GM18873 (cell line): Measurements from ENCODE around the gene TECTA.
"Not testable (repeated sequence)": the region's sequence is repeated elsewhere in the genome, so short reads cannot be mapped to it uniquely, and the experiment has no call there.

ENCODE experiments used
- ATAC-seq: cut with Tn5 transposase; IDR thresholded peaks from one replicate; pipeline ENCODE4 v1.9.1; 2021; ENCODE audit warnings: mild to moderate bottlenecking, moderate library complexity, moderate number of reproducible peaks; ENCODE audit not compliant: unreplicated experiment, low FRiP score

The TECTA gene

GRCh38 chr11:121226415-121227263 lies 125.6 kb downstream of the TECTA start:
- ATAC-seq = no peak

DNA sequence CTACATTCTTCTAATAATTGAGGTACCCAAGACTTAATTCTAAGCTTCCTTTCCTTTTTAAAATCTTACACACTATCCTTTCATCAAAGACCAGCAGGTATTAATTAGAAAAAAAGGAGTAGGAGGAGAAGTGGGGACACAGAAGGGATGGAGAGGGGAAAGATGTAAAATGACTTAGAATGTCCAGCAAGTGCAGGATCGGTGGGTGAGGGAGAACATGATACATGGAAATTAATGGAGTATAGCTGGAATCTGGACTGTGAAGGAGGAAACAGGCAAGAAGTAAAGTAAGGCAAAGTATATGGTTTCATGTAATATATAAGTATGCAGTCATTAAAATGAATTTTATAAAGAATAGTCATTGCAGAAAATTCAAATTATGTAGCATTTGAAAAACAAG lies 127.8 kb downstream of the TECTA start:
- no peak for ATAC-seq

- ATAC-seq = no peak
Observed at GRCh38 chr11:121229495-121230215, 128.6 kb downstream of the TECTA start.

DNA sequence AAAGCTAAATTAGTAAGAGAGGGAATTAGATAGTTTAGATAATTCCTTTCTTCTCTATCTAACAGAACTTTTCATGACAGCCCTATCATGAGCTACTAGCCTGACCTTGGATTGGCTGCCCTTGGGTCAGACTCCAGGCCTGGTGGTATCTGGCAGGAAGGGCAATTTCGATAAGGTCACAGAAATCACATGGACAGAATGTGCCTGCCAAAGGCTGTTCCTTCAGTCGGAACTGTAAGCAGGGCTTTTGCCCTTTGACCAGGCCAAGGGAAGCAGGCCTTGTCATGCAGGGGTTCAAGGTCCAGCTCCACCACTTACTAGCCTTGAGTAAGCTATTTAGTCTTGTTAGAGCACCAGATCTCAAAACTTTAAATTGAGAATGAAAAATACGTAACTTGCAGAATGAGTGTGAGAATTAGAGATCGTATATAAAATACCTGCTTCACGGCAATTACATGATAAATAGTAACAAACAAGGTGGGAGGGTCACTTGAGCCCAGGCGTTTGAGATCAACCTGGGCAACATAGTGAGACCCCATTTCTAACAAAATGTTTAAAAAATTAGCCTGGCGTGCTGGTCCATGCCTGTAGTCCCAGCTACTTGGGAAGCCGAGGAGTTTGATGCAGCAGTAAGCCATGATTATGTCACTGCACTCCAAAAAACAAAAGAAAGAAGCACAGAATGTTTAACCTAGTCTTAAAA lies 130.7 kb downstream of the TECTA start:
- ATAC-seq = no peak

- no peak for ATAC-seq
Observed at GRCh38 chr11:121235057-121235456, 134.0 kb downstream of the TECTA start.

GRCh38 chr11:121236115-121237001 lies 135.3 kb downstream of the TECTA start:
- ATAC-seq = no peak

DNA sequence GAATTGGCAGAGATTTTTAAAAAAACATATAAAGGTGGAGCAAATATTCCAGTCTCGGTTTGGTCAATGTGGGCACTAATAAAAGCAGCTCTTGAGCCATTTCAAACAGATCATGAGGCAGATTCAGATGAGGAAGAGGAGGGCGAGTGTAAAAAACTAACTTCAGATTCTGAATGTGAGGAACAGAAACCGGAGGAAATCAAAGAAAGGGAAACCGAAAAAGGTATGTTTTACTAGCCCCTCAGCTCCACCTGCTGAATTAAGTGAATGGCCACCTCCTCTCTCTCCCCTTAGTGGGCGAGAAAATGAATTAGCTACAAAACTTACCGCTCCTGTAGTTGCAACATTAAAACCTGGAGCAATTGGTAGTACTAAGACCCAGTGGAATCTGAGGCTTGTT lies 136.2 kb downstream of the TECTA start:
- ATAC-seq = not testable (repeated sequence)

DNA sequence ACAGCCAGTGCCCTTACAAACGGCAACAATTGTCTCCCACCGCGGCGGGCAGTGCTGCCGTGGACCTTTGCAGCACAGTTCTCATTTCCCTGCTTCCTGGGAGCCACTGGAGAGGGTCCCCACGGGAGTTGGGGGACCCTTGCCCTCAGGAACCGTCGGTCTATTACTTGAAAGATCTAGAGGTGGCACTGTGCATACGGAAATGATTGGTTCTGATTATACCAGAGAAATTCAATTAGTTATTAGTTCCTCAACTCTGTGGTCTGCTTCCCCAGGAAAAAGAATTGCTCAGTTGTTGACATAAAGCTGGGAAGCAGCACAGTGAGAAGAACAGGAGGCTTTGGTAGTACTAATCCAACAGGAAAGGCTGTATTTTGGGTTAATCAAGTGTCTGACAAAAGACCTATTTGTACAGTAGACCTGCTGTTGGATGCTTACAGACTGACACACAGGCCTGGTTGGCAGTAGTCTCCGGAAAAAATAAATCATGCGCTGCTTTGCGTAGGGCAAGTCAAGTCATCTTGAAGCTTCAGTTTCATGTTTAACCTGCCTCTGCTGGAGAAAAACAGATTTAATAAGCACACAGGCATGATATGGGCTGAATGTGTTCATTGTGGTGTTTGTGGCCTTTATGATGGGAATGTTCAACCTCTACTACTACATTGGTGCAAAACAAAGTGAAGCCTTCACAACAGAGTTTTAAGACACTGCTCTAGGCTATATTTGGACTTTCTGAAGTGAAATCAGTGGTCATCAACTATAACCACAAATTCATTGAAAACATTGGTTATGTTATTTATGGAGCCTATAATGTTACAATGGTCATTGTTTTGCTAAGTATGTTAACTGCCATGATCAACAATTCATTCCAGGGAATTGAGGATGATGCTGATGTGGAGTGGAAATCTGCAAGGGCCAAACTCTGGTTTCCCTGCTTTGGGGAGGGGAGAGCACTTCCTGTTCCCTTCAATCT lies 136.9 kb downstream of the TECTA start:
- no peak for ATAC-seq

DNA sequence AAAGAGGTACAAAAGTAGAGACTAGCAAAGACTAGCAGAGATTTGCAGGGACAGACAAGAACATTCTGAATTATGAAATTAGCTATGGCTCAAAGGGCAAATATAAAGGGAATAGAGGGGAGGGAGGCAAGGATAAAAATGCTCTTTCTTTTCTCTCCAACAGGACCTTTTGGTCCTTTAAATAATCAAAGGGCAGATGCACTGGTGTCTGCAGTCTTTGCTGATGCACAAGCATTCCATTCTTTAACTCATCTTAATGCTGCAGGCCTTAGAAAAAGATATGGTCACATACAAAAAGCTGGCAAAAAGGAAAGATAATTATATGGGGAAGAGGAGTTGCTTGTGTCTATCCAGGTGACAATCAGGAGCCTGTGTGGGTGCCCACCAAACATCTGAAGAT lies 137.9 kb downstream of the TECTA start:
- no peak for ATAC-seq

DNA sequence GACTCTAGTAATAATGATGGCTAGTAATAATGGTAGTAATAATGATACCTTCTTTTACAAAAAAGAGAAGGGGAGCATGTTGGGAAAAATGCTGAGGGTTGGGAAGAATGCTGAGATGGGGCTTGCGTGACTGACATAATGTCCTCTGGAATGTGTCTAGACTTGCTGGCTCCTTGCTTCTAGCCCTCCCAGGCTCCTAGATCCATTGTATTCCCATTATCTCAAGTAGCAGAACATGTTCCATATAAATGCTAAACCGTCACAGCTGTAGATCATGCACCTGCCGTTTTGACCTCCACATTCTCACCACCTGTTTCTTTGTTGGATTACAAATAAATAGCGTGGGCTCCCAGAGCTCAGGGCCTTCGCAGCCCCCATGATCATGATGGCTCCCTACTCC lies 139.0 kb downstream of the TECTA start:
- not testable (repeated sequence) for ATAC-seq

- no peak for ATAC-seq
Observed at GRCh38 chr11:121240650-121241303, 139.7 kb downstream of the TECTA start.
